ENCODE results near the gene OR4C13. TPM values are rescaled to one million over a fixed set of nuclear protein-coding genes. Genes with fewer than 3 reads are reported as not detected.
"Not testable (repeated sequence)": the region's sequence is repeated elsewhere in the genome, so short reads cannot be mapped to it uniquely, and the experiment has no call there.

Gene OR4C13
- polyA plus RNA-seq (2013, experiment 1 of 2): not detected
- not detected for polyA plus RNA-seq (2013, experiment 2 of 2)

DNA sequence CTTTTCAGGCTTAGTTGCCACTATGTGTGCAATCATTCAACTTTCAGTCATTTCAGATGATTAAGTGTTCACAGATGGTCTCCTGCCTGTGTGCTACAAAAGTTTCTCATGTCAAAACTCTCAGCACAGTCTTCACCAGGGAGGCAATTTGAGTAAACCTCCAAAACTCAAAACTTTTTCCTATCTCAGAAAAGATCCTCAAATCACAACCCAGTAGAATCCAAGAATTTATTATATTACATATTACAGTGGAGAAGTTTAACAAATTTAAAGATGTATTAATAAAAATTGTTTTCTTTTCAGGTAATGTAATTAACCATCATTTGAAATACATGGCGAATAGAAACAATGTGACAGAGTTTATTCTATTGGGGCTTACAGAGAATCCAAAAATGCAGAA lies at the start of gene OR4C13:
TSS of gene OR4C13 (plus strand) at position 301 of the 400 bp plus-strand sequence. CDS start at position 333, 32 bp downstream.
- no peaks in the 10 kb centered on the region for H3K27me3 ChIP-seq (ENCODE audit: control insufficient read depth in 3 of 3, insufficient read depth in 3 of 3, low read depth in 1 of 3, low read length in 3 of 3)
- H3K36me3 ChIP-seq (replicated peaks in 1 of 2; ENCODE audit: control insufficient read depth in 2 of 2, insufficient read depth in 2 of 2, low read length in 2 of 2): no peaks in the 10 kb centered on the region
- H2BK12ac ChIP-seq (ENCODE audit: low read length): no peak within 1 kb of the TSS
- H2AFZ ChIP-seq (ENCODE audit: low read length): no peak within 1 kb of the TSS
- H3K4me2 ChIP-seq (ENCODE audit: insufficient read depth, low read length, poor library complexity, severe bottlenecking): no peak within 1 kb of the TSS
- H2BK15ac ChIP-seq (ENCODE audit: low read length): no peak within 1 kb of the TSS
- no peak within 1 kb of the TSS for H3K18ac ChIP-seq (ENCODE audit: low read length)
- H3K4me3 ChIP-seq (ENCODE audit: low read length in 2 of 2): no peak within 1 kb of the TSS
- DNase-seq (ENCODE audit: low spot score): no peak
- H3K9me3 ChIP-seq (replicated peaks in 1 of 2; ENCODE audit: control insufficient read depth in 2 of 2, insufficient read depth in 1 of 2, low read depth in 1 of 2, low read length in 2 of 2): peaks cover 0 to 2% of the 10 kb centered on the region in 2 donors
- no peak within 1 kb of the TSS for H2AK5ac ChIP-seq (ENCODE audit: low read depth, low read length)
- WGBS, 2 donors (ENCODE audit: extremely low coverage in 2 of 2, insufficient read length in 2 of 2, insufficient replicate concordance in 1 of 2): no CpG with 5 or more reads among the region's 1 CpG
- H4K8ac ChIP-seq (ENCODE audit: low read depth, low read length): no peak within 1 kb of the TSS
- H3K27ac ChIP-seq (replicated peaks; ENCODE audit: low read length): no peak within 1 kb of the TSS
- no peaks in the 10 kb centered on the region for H3K4me1 ChIP-seq (ENCODE audit: control insufficient read depth in 2 of 2, insufficient read depth in 1 of 2, low read depth in 1 of 2, low read length in 2 of 2)
- H3K14ac ChIP-seq (ENCODE audit: low read length): no peak within 1 kb of the TSS
- H3K9ac ChIP-seq (ENCODE audit: low read depth, low read length, poor library complexity): no peak within 1 kb of the TSS
- H3K79me1 ChIP-seq (ENCODE audit: low read depth, low read length): no peaks in the 10 kb centered on the region
- H2BK120ac ChIP-seq (ENCODE audit: low read depth, low read length): no peak within 1 kb of the TSS
- H4K91ac ChIP-seq (ENCODE audit: low read depth, low read length, poor library complexity): no peak within 1 kb of the TSS
- no peak within 1 kb of the TSS for H2BK5ac ChIP-seq (ENCODE audit: low read length)
- no peak within 1 kb of the TSS for H3K23ac ChIP-seq (ENCODE audit: low read depth, low read length, poor library complexity)
- H3K4ac ChIP-seq (ENCODE audit: low read length): no peak within 1 kb of the TSS

DNA sequence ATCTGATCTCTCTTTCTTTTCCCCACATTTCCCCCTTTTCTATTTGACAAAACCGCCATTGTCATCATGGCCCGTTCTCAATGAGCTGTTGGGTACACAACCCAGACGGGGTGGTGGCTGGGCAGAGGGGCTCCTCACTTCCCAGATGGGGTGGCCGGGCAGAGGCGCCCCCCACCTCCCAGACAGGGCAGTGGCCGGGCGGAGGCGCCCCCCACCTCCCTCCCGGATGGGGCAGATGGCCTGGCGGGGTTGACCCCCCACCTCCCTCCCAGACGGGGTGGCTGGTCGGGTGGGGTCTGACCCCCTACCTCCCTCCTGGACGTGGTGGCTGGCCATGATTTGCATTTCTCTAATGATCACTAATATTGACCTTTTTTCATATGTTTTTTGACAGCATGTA lies 40.7 kb upstream of the OR4C13 start:
- no CpG with 5 or more reads among the region's 13 CpGs for WGBS, 2 donors (ENCODE audit: extremely low coverage in 2 of 2, insufficient read length in 2 of 2, insufficient replicate concordance in 1 of 2)
- not testable (repeated sequence) for H4K8ac ChIP-seq (ENCODE audit: low read depth, low read length)

DNA sequence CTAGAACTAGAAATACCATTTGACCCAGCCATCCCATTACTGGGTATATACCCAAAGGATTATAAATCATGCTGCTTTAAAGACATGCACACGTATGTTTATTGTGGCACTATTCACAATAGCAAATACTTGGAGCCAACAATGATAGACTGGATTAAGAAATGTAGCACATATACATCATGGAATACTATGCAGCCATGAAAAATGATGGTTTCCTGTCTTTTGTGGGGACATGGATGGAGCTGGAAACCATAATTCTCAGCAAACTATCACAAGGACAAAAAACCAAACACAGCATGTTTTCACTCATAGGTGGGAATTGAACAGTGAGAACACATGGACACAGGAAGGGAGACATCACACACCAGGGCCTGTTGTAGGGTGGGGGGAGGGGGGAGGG lies 3.5 kb upstream of the OR4C13 start:
- H4K91ac ChIP-seq (ENCODE audit: low read depth, low read length, poor library complexity); H3K27me3 ChIP-seq (ENCODE audit: control insufficient read depth in 3 of 3, insufficient read depth in 3 of 3, low read depth in 1 of 3, low read length in 3 of 3); H3K4ac ChIP-seq (ENCODE audit: low read length); H3K9ac ChIP-seq (ENCODE audit: low read depth, low read length, poor library complexity); DNase-seq (ENCODE audit: low spot score); H3K18ac ChIP-seq (ENCODE audit: low read length); H2AFZ ChIP-seq (ENCODE audit: low read length); H2BK120ac ChIP-seq (ENCODE audit: low read depth, low read length); H4K8ac ChIP-seq (ENCODE audit: low read depth, low read length); H3K9me3 ChIP-seq (replicated peaks in 1 of 2; ENCODE audit: control insufficient read depth in 2 of 2, insufficient read depth in 1 of 2, low read depth in 1 of 2, low read length in 2 of 2); H3K4me2 ChIP-seq (ENCODE audit: insufficient read depth, low read length, poor library complexity, severe bottlenecking); H2BK5ac ChIP-seq (ENCODE audit: low read length); H3K36me3 ChIP-seq (replicated peaks in 1 of 2; ENCODE audit: control insufficient read depth in 2 of 2, insufficient read depth in 2 of 2, low read length in 2 of 2); H2BK12ac ChIP-seq (ENCODE audit: low read length); H2BK15ac ChIP-seq (ENCODE audit: low read length); H3K14ac ChIP-seq (ENCODE audit: low read length); H3K4me3 ChIP-seq (ENCODE audit: low read length in 2 of 2); H3K23ac ChIP-seq (ENCODE audit: low read depth, low read length, poor library complexity); H3K27ac ChIP-seq (replicated peaks; ENCODE audit: low read length); H3K79me1 ChIP-seq (ENCODE audit: low read depth, low read length); H3K4me1 ChIP-seq (ENCODE audit: control insufficient read depth in 2 of 2, insufficient read depth in 1 of 2, low read depth in 1 of 2, low read length in 2 of 2); H2AK5ac ChIP-seq (ENCODE audit: low read depth, low read length): not testable (repeated sequence)
- WGBS, 2 donors (ENCODE audit: extremely low coverage in 2 of 2, insufficient read length in 2 of 2, insufficient replicate concordance in 1 of 2): no CpG with 5 or more reads among the region's 1 CpG

More for the DNA sequence above, 40.7 kb upstream of the OR4C13 start:
- H4K91ac ChIP-seq (ENCODE audit: low read depth, low read length, poor library complexity); H3K4ac ChIP-seq (ENCODE audit: low read length); H3K18ac ChIP-seq (ENCODE audit: low read length); H2BK15ac ChIP-seq (ENCODE audit: low read length); H3K9me3 ChIP-seq (replicated peaks in 1 of 2; ENCODE audit: control insufficient read depth in 2 of 2, insufficient read depth in 1 of 2, low read depth in 1 of 2, low read length in 2 of 2); H2AK5ac ChIP-seq (ENCODE audit: low read depth, low read length); H3K79me1 ChIP-seq (ENCODE audit: low read depth, low read length); H3K23ac ChIP-seq (ENCODE audit: low read depth, low read length, poor library complexity); H3K14ac ChIP-seq (ENCODE audit: low read length); H2BK12ac ChIP-seq (ENCODE audit: low read length); H3K27ac ChIP-seq (replicated peaks; ENCODE audit: low read length); H2BK5ac ChIP-seq (ENCODE audit: low read length); H3K4me1 ChIP-seq (ENCODE audit: control insufficient read depth in 2 of 2, insufficient read depth in 1 of 2, low read depth in 1 of 2, low read length in 2 of 2); H3K27me3 ChIP-seq (ENCODE audit: control insufficient read depth in 3 of 3, insufficient read depth in 3 of 3, low read depth in 1 of 3, low read length in 3 of 3); DNase-seq (ENCODE audit: low spot score); H3K36me3 ChIP-seq (replicated peaks in 1 of 2; ENCODE audit: control insufficient read depth in 2 of 2, insufficient read depth in 2 of 2, low read length in 2 of 2); H2BK120ac ChIP-seq (ENCODE audit: low read depth, low read length); H2AFZ ChIP-seq (ENCODE audit: low read length); H3K4me3 ChIP-seq (ENCODE audit: low read length in 2 of 2); H3K9ac ChIP-seq (ENCODE audit: low read depth, low read length, poor library complexity): not testable (repeated sequence)
- H3K4me2 ChIP-seq (ENCODE audit: insufficient read depth, low read length, poor library complexity, severe bottlenecking): peak overlapping the region; percentile 2

DNA sequence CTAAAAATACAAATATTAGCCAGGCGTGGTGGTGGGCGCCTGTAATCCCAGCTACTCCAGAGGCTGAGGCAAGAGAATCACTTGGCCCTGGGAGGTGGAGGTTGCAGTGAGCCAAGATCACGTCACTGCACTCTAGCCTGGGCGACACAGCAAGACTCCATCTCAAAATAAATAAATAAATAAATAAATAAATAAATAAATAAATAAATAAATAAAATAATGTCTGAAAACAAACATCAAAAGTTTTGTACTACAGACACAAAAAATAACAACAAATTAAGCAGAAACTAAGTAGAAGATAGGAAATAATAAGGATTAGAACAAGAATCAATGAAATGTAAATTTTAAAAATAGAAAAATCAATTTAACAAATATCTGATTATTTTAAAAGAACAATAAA lies 21.2 kb downstream of the OR4C13 start:
- H2BK120ac ChIP-seq (ENCODE audit: low read depth, low read length); H3K9ac ChIP-seq (ENCODE audit: low read depth, low read length, poor library complexity); H3K9me3 ChIP-seq (replicated peaks in 1 of 2; ENCODE audit: control insufficient read depth in 2 of 2, insufficient read depth in 1 of 2, low read depth in 1 of 2, low read length in 2 of 2); H3K14ac ChIP-seq (ENCODE audit: low read length); H4K91ac ChIP-seq (ENCODE audit: low read depth, low read length, poor library complexity); H3K4me2 ChIP-seq (ENCODE audit: insufficient read depth, low read length, poor library complexity, severe bottlenecking); DNase-seq (ENCODE audit: low spot score); H2BK12ac ChIP-seq (ENCODE audit: low read length); H2BK5ac ChIP-seq (ENCODE audit: low read length); H2AK5ac ChIP-seq (ENCODE audit: low read depth, low read length); H3K27me3 ChIP-seq (ENCODE audit: control insufficient read depth in 3 of 3, insufficient read depth in 3 of 3, low read depth in 1 of 3, low read length in 3 of 3); H3K79me1 ChIP-seq (ENCODE audit: low read depth, low read length); H3K27ac ChIP-seq (replicated peaks; ENCODE audit: low read length); H2BK15ac ChIP-seq (ENCODE audit: low read length); H4K8ac ChIP-seq (ENCODE audit: low read depth, low read length); H3K4me1 ChIP-seq (ENCODE audit: control insufficient read depth in 2 of 2, insufficient read depth in 1 of 2, low read depth in 1 of 2, low read length in 2 of 2); H3K18ac ChIP-seq (ENCODE audit: low read length); H3K36me3 ChIP-seq (replicated peaks in 1 of 2; ENCODE audit: control insufficient read depth in 2 of 2, insufficient read depth in 2 of 2, low read length in 2 of 2); H2AFZ ChIP-seq (ENCODE audit: low read length); H3K4ac ChIP-seq (ENCODE audit: low read length); H3K23ac ChIP-seq (ENCODE audit: low read depth, low read length, poor library complexity); H3K4me3 ChIP-seq (ENCODE audit: low read length in 2 of 2): not testable (repeated sequence)
- WGBS, 2 donors (ENCODE audit: extremely low coverage in 2 of 2, insufficient read length in 2 of 2, insufficient replicate concordance in 1 of 2): no CpG with 5 or more reads among the region's 4 CpGs
